Breast epithelium (tissue), 4 donors: ENCODE results near the gene NCBP2. TPM values are rescaled to one million over a fixed set of nuclear protein-coding genes. Genes with fewer than 3 reads are reported as not detected.

ENCODE experiments used
- DNase-seq, 2 donors: peaks; one replicate each; pipeline ENCODE4 v3.0.0-alpha.2; 2019; ENCODE audit warnings: low spot score in 2 of 2
- H3K27ac ChIP-seq, 2 donors: fragments of 200-600 bp; sonication (generic) in 1 of 2; one replicate each; pipeline ENCODE4 v1.5.1; 2016 to 2019; ENCODE audit warnings: mild to moderate bottlenecking in 1 of 2
- H3K27me3 ChIP-seq, 2 donors: fragments of 200-600 bp; sonication (generic) in 1 of 2; one replicate each; pipeline versions ENCODE4 v1.5.1 to v1.6.0; 2017 to 2019; ENCODE audit warnings: control low read depth in 1 of 2, mild to moderate bottlenecking in 1 of 2
- H3K36me3 ChIP-seq: fragments of 200-600 bp; one replicate; pipeline ENCODE4 v1.5.1; 2019
- H3K4me1 ChIP-seq, 2 donors: fragments of 200-600 bp; sonication (generic); one replicate each; pipeline ENCODE4 v1.5.1; 2016 to 2019; ENCODE audit warnings: control low read depth in 1 of 2
- H3K4me3 ChIP-seq, 3 donors: fragments of 200-600 bp; sonication (generic); 1 replicate in 2 of 3; 2 replicates in 1 of 3; pipeline ENCODE4 v1.5.1; 2016 to 2019; ENCODE audit warnings: mild to moderate bottlenecking in 3 of 3, moderate library complexity in 2 of 3
- H3K9me3 ChIP-seq, 2 donors: fragments of 200-600 bp; sonication (generic) in 1 of 2; one replicate each; pipeline ENCODE4 v1.5.1; 2016 to 2019; ENCODE audit warnings: control low read depth in 1 of 2
- POLR2A ChIP-seq: fragments of 450-650 bp; IDR thresholded peaks from one replicate; pipeline ENCODE4 v1.6.1; 2016; ENCODE audit warnings: antibody characterized with exemption, mild to moderate bottlenecking, moderate library complexity
- POLR2AphosphoS5 ChIP-seq, 3 donors: sonication (generic); formaldehyde crosslinking; IDR thresholded peaks; one replicate each; pipeline ENCODE4 v1.6.1; 2017; ENCODE audit warnings: antibody characterized with exemption in 3 of 3
- intact Hi-C: fragments of 100-400 bp; cut with DNase I; formaldehyde crosslinking; loops from one replicate; pipeline ENCODE4 v1.15.1; 2023; ENCODE audit warnings: low total_unique reads
- total RNA-seq, 3 donors: library from RNA; depleted of rRNA; stranded (reverse); fragments of >200 nt; gene quantifications; one replicate each; pipeline ENCODE4 v1.1.0, GENCODE V29; 2016
- TF ChIP-seq, protein P1 (sequence below), 3 donors: fragments of 450-650 bp; IDR thresholded peaks; one replicate each; pipeline ENCODE4 v1.5.1; 2016 to 2017; ENCODE audit warnings: antibody characterized with exemption in 3 of 3, mild to moderate bottlenecking in 3 of 3, moderate library complexity in 3 of 3

Gene NCBP2
- total RNA-seq, 3 donors from 2014 or later = 40.8 to 44.9 (median 42.6) TPM

DNA sequence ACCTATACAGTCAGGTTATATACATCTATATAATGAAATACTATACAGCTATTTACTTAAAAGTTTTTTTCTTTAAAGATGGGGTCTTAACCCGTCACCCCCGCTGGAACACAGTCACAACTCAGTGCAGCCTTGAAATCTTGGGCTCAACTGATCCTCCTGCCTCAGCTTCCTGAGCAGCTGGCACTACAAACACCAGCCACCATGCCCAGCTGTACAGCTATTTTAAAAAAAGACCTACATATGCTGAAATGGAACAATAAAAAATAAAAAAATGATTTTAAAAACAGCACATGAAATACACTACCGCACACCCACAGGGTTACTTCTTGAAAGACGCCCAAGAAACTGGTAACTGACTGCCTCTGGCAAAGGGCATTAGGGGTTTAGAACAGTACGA is 3.8 kb downstream of the NCBP2 start:
- intact Hi-C loops = no loop called here
- no peak for TF ChIP-seq POLR2A
- TF ChIP-seq POLR2AphosphoS5 (IDR thresholded peaks at IDR 0.05) = no peak
- TF ChIP-seq, protein P1, sequence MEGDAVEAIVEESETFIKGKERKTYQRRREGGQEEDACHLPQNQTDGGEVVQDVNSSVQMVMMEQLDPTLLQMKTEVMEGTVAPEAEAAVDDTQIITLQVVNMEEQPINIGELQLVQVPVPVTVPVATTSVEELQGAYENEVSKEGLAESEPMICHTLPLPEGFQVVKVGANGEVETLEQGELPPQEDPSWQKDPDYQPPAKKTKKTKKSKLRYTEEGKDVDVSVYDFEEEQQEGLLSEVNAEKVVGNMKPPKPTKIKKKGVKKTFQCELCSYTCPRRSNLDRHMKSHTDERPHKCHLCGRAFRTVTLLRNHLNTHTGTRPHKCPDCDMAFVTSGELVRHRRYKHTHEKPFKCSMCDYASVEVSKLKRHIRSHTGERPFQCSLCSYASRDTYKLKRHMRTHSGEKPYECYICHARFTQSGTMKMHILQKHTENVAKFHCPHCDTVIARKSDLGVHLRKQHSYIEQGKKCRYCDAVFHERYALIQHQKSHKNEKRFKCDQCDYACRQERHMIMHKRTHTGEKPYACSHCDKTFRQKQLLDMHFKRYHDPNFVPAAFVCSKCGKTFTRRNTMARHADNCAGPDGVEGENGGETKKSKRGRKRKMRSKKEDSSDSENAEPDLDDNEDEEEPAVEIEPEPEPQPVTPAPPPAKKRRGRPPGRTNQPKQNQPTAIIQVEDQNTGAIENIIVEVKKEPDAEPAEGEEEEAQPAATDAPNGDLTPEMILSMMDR (IDR thresholded peaks at IDR 0.05) = no peak
- H3K36me3 ChIP-seq = peaks cover 3% of the 10 kb centered on the region
- peaks cover 4 to 6% of the 10 kb centered on the region in 2 donors for H3K4me1 ChIP-seq
- H3K27ac ChIP-seq = no peak overlapping the region
- no peaks in the 10 kb centered on the region for H3K9me3 ChIP-seq
- H3K4me3 ChIP-seq = no peak overlapping the region
- no peak for DNase-seq
- H3K27me3 ChIP-seq = no peaks in the 10 kb centered on the region

- Histone ChIP-seq H3K4me1 (peaks cover 0 to 2% of the 10 kb centered on the region in 2 donors), H3K27ac (no peak overlapping the region), H3K27me3 (no peaks in the 10 kb centered on the region), H3K36me3 (peaks cover 3% of the 10 kb centered on the region), H3K9me3 (no peaks in the 10 kb centered on the region), H3K4me3 (no peak overlapping the region)
- TF ChIP-seq, protein P1 (IDR thresholded peaks at IDR 0.05) = no peak
- TF ChIP-seq POLR2A = no peak
- no peak for TF ChIP-seq POLR2AphosphoS5 (IDR thresholded peaks at IDR 0.05)
- DNase-seq = no peak
- intact Hi-C loops = no loop called here
These were observed 4.2 kb downstream of the NCBP2 start for GRCh38 chr3:196938124-196938523.

GRCh38 chr3:196936288-196936687 is 6.0 kb downstream of the NCBP2 start:
- Histone ChIP-seq H3K27me3 (no peaks in the 10 kb centered on the region), H3K36me3 (peaks cover 3% of the 10 kb centered on the region), H3K9me3 (no peaks in the 10 kb centered on the region), H3K4me3 (no peak overlapping the region), H3K27ac (no peak overlapping the region), H3K4me1 (peaks cover 0 to 2% of the 10 kb centered on the region in 2 donors)
- intact Hi-C loops = no loop called here
- TF ChIP-seq POLR2AphosphoS5 (IDR thresholded peaks at IDR 0.05) = no peak
- TF ChIP-seq, protein P1 (IDR thresholded peaks at IDR 0.05) = no peak
- TF ChIP-seq POLR2A = no peak
- no peak for DNase-seq

DNA sequence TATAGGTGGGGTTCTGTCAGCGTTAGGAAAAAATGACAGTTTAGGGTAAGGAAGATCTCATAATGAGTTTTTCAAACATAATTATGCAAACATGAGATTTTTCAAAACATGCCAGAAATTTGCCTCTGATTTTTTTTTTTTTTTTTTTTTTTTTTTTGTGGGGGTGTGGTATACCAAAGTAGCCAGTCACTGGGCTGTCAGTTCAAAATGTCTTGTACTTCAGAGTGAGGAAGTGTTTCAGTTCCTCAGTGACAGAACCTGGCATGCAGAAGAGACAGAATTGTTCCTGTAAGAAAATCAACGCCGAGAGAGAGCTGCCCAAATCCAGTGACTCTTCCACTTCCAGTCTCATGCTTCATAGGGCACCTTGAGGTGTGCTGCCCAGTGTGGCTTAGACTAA is 9.7 kb downstream of the NCBP2 start:
- H3K27ac ChIP-seq = no peak overlapping the region
- H3K9me3 ChIP-seq = no peaks in the 10 kb centered on the region
- no peaks in the 10 kb centered on the region for H3K27me3 ChIP-seq
- intact Hi-C loops = no loop called here
- no peaks in the 10 kb centered on the region for H3K4me1 ChIP-seq
- TF ChIP-seq, protein P1 (IDR thresholded peaks at IDR 0.05) = no peak
- TF ChIP-seq POLR2AphosphoS5 (IDR thresholded peaks at IDR 0.05) (no peak), POLR2A (no peak)
- DNase-seq = no peak
- H3K36me3 ChIP-seq = peaks cover 3% of the 10 kb centered on the region
- no peak overlapping the region for H3K4me3 ChIP-seq

- intact Hi-C loops = no loop called here
- TF ChIP-seq POLR2A = no peak
- Histone ChIP-seq H3K4me3 (no peak overlapping the region), H3K9me3 (no peaks in the 10 kb centered on the region), H3K4me1 (no peaks in the 10 kb centered on the region), H3K27ac (no peak overlapping the region), H3K27me3 (no peaks in the 10 kb centered on the region), H3K36me3 (peaks cover 2% of the 10 kb centered on the region)
- no peak for DNase-seq
These were observed 10.3 kb downstream of the NCBP2 start for GRCh38 chr3:196931828-196932587.
